ENCODE results near the gene GNG7.

- TF ChIP-seq CTCF (IDR thresholded peaks at IDR 0.05; ENCODE audit: low read length) (no peak), EZH2 (optimal IDR thresholded peaks at IDR 0.05; ENCODE audit: low read depth, low read length) (no peak), EZH2phosphoT487 (IDR thresholded peaks at IDR 0.05; ENCODE audit: low read length) (no peak)
Measured at GRCh38 chr19:2650515-2650914, 52.0 kb downstream of the GNG7 start.

Data from MM.1S (cell line).